Caco-2 (cell line): ENCODE measurements around the gene ATP2B1. TPM values are rescaled to one million over a fixed set of nuclear protein-coding genes. Genes with fewer than 3 reads are reported as not detected.

ENCODE experiments used
- BruUV-seq: library from RNA; stranded (reverse); fragments of 400-500 nt; replicated peaks from 2 replicates; lab custom pipeline; 2021; lab: Mats Ljungman, UMichigan
- CTCF ChIA-PET: fragments of 300-600 bp; sonication (Branson Sonifier 250); formaldehyde crosslinking; loops from one replicate; lab custom pipeline; 2022; ENCODE audit warnings: antibody characterized with exemption; lab: Charles Lee
- POLR2A ChIA-PET: fragments of 300-600 bp; sonication (Branson Sonifier 250); formaldehyde crosslinking; loops from one replicate; lab custom pipeline; 2022; ENCODE audit warnings: antibody characterized with exemption; lab: Charles Lee
- DNase-seq, 2 experiments: peaks; one replicate each; pipeline versions ENCODE4 v3.0.0 to v3.0.0-alpha.2; 2020 to 2022
- H3K27me3 ChIP-seq: replicated peaks from 2 replicates; pipeline ENCODE4 v1.6.0; 2011; ENCODE audit warnings: low read length; ENCODE audit not compliant: control insufficient read depth, insufficient read depth
- H3K36me3 ChIP-seq: 2 replicates; pipeline ENCODE4 v1.5.1; 2011; ENCODE audit warnings: low read length; ENCODE audit not compliant: control insufficient read depth, insufficient read depth
- H3K4me1 ChIP-seq: fragments of 250-450 bp; sonication (Bioruptor Pico); 2 replicates; pipeline ENCODE4 v1.5.1; 2020; ENCODE audit warnings: mild to moderate bottlenecking
- H3K4me3 ChIP-seq: 2 replicates; pipeline ENCODE4 v1.5.1; 2011; ENCODE audit warnings: low read depth, mild to moderate bottlenecking, control low read depth, low read length
- H3K9me3 ChIP-seq: fragments of 250-450 bp; sonication (Bioruptor Pico); 2 replicates; pipeline ENCODE4 v1.5.1; 2020; ENCODE audit warnings: mild to moderate bottlenecking, moderate library complexity
- H3K27ac Mint-ChIP-seq: one replicate; pipeline ENCODE4 v1.8.0; 2022; ENCODE audit warnings: mixed read lengths; ENCODE audit not compliant: unreplicated experiment
- H3K27me3 Mint-ChIP-seq: one replicate; pipeline ENCODE4 v1.8.0; 2022; ENCODE audit warnings: mixed read lengths; ENCODE audit not compliant: insufficient read depth, unreplicated experiment
- H3K36me3 Mint-ChIP-seq: one replicate; pipeline ENCODE4 v1.8.0; 2022; ENCODE audit warnings: mild to moderate bottlenecking, mixed read lengths; ENCODE audit not compliant: insufficient read depth, unreplicated experiment
- H3K4me1 Mint-ChIP-seq: one replicate; pipeline ENCODE4 v1.8.0; 2022; ENCODE audit warnings: low read depth, mixed read lengths; ENCODE audit not compliant: unreplicated experiment
- H3K4me3 Mint-ChIP-seq: one replicate; pipeline ENCODE4 v1.8.0; 2022; ENCODE audit warnings: mild to moderate bottlenecking, moderate library complexity, mixed read lengths; ENCODE audit not compliant: unreplicated experiment
- H3K9me3 Mint-ChIP-seq: one replicate; pipeline ENCODE4 v1.8.0; 2022; ENCODE audit warnings: mixed read lengths; ENCODE audit not compliant: unreplicated experiment
- CTCF ChIP-seq, 2 experiments: fragments of 200-600 bp in 1 of 2; IDR thresholded peaks; 1 replicate in 1 of 2; 2 replicates in 1 of 2; pipeline versions ENCODE4 v1.5.1 to v1.8.0; 2011 to 2022; ENCODE audit warnings: antibody characterized with exemption in 1 of 2, control low read depth in 1 of 2, inconsistent platforms in 1 of 2, low read depth in 1 of 2, low read length in 1 of 2, mild to moderate bottlenecking in 1 of 2, moderate library complexity in 1 of 2; ENCODE audit not compliant: insufficient read depth in 1 of 2, severe bottlenecking in 1 of 2, unreplicated experiment in 1 of 2
- intact Hi-C: fragments of 100-400 bp; cut with micrococcal nuclease; formaldehyde crosslinking; loops from one replicate; pipeline ENCODE4 v1.10.0; 2022; ENCODE audit not compliant: unreplicated experiment
- total RNA-seq: library from RNA; stranded (reverse); gene quantifications from 2 replicates; pipeline ENCODE4 v1.2.3, GENCODE V29; 2022

Gene ATP2B1
- total RNA-seq, 1 experiment from 2014 or later = 107 TPM

DNA sequence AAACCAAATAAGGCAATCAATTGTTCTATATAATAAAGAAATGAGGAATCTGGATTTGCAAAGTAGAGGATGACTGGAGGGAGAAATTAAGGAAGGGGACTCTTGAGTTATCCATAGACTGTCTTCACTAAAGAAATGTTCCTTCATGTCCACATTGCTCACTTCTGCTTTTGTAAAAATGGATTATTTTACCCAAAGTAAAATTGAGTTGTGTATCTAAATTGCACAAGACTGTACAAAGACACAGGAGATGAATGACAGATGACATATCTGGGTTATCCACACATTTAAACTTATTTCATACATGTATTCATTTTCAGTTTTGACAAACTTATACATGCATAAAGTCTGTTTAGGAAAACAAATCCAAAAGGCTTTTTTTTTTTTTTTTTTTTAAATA lies 11.3 kb downstream of the ATP2B1 start:
- no peak for DNase-seq
- no peak overlapping the region for H3K4me3 Mint-ChIP-seq
- no peaks in the 10 kb centered on the region for H3K9me3 ChIP-seq
- intact Hi-C loops = no loop called here
- H3K27me3 ChIP-seq = no peaks in the 10 kb centered on the region
- CTCF ChIA-PET = no interaction called here
- peaks cover 34% of the 10 kb centered on the region for H3K4me1 Mint-ChIP-seq
- TF ChIP-seq CTCF (IDR thresholded peaks at IDR 0.05; ENCODE audit: insufficient read depth in 1 of 2, low read depth in 1 of 2, low read length in 1 of 2, severe bottlenecking in 1 of 2, unreplicated experiment in 1 of 2) = no peak
- no peak overlapping the region for H3K27ac Mint-ChIP-seq
- POLR2A ChIA-PET = no interaction called here
- no peaks in the 10 kb centered on the region for H3K36me3 ChIP-seq
- H3K27me3 Mint-ChIP-seq = no peaks in the 10 kb centered on the region
- H3K36me3 Mint-ChIP-seq = peaks cover 6% of the 10 kb centered on the region
- peaks cover 33% of the 10 kb centered on the region for H3K4me1 ChIP-seq
- no peak overlapping the region for H3K4me3 ChIP-seq
- no TSS peak for BruUV-seq
- no peaks in the 10 kb centered on the region for H3K9me3 Mint-ChIP-seq

DNA sequence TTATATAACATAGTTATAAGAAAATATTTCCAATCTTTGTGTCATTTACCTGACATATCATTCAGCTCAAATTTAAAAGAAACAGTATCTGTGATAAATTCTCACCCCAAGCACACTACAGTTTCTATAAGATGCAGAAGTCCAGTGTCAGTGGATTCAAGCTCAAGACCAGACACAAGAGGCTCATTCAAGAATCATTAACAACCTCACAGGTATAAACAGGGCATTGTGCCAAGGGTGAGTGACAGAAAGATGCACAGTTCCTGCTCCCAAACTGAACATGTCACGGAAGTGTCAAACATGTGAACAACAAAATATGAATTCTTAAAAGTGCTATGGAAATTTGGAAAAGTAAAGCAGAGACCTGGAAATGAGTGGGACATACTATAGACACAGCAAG lies 12.8 kb downstream of the ATP2B1 start:
- CTCF ChIA-PET = no interaction called here
- TF ChIP-seq CTCF (IDR thresholded peaks at IDR 0.05; ENCODE audit: insufficient read depth in 1 of 2, low read depth in 1 of 2, low read length in 1 of 2, severe bottlenecking in 1 of 2, unreplicated experiment in 1 of 2) = no peak
- POLR2A ChIA-PET = no interaction called here
- Mint-ChIP-seq H3K27me3 (no peaks in the 10 kb centered on the region), H3K4me1 (peaks cover 35% of the 10 kb centered on the region), H3K36me3 (peaks cover under 1% of the 10 kb centered on the region), H3K9me3 (no peaks in the 10 kb centered on the region), H3K27ac (no peak overlapping the region), H3K4me3 (no peak overlapping the region)
- peaks cover 18% of the 10 kb centered on the region for H3K4me1 ChIP-seq
- no peaks in the 10 kb centered on the region for H3K36me3 ChIP-seq
- no peak for DNase-seq
- H3K4me3 ChIP-seq = no peak overlapping the region
- intact Hi-C loops = no loop called here
- no TSS peak for BruUV-seq
- no peaks in the 10 kb centered on the region for H3K9me3 ChIP-seq
- H3K27me3 ChIP-seq = no peaks in the 10 kb centered on the region

- Histone ChIP-seq H3K4me1 (peaks cover 11% of the 10 kb centered on the region), H3K27me3 (no peaks in the 10 kb centered on the region), H3K9me3 (no peaks in the 10 kb centered on the region), H3K36me3 (no peaks in the 10 kb centered on the region), H3K4me3 (no peak overlapping the region)
- intact Hi-C loops = no loop called here
- ChIA-PET CTCF (no interaction called here), POLR2A (no interaction called here)
- no peak overlapping the region for H3K4me3 Mint-ChIP-seq
- no peaks in the 10 kb centered on the region for H3K9me3 Mint-ChIP-seq
- H3K36me3 Mint-ChIP-seq = no peaks in the 10 kb centered on the region
- no TSS peak for BruUV-seq
- H3K27ac Mint-ChIP-seq = no peak overlapping the region
- no peak for DNase-seq
- H3K4me1 Mint-ChIP-seq = peaks cover 29% of the 10 kb centered on the region
- TF ChIP-seq CTCF (IDR thresholded peaks at IDR 0.05; ENCODE audit: insufficient read depth in 1 of 2, low read depth in 1 of 2, low read length in 1 of 2, severe bottlenecking in 1 of 2, unreplicated experiment in 1 of 2) = no peak
- H3K27me3 Mint-ChIP-seq = no peaks in the 10 kb centered on the region
Observed at GRCh38 chr12:89695100-89695499, 13.5 kb downstream of the ATP2B1 start.
